HG02571 (cell line): ENCODE data around the gene RAB40C.

Experiments
- ATAC-seq: cut with Tn5 transposase; IDR thresholded peaks from one replicate; pipeline ENCODE4 v1.9.1; 2021; ENCODE audit warnings: mild to moderate bottlenecking, moderate library complexity; ENCODE audit not compliant: unreplicated experiment

The RAB40C gene

DNA sequence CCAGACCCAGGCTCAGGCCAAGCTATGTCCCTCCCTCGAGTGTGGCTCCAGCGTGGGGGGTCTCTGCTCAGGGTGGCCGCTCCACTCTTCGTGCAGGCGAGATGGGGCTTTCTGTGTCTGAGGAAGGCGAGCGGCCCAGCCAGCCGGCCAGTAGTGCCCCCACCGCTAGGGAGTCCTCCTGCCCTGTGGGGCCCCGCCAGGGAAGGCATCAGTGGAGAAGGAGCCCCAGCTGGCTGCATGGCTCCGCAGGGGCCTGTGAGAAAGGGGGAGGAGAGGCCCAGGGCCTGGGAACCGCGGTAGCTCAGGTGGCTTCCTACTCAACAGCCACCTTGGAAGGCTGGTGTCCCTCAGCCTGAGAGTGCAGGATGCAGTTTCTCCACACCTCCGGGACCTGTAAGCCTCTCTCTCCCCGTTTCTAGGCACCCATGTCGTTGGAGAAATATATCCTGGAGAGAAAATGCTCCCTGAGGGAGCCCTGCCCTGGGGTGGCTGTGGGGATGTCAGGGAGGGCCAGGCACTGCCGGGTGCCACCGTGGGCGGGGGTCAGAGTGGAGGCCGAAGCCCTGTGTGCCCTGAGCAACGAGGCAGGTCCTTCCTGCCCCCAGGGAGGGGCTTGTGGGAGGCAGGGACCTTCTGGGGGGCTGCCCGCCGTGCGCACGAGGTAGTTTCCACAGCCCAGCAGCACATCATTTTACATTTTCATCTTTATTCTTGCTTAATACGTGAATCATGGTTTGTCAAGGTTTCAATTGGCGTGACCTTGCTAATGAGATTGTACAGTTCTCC, 16.8 kb upstream of the RAB40C start:
- ATAC-seq: no peak

DNA sequence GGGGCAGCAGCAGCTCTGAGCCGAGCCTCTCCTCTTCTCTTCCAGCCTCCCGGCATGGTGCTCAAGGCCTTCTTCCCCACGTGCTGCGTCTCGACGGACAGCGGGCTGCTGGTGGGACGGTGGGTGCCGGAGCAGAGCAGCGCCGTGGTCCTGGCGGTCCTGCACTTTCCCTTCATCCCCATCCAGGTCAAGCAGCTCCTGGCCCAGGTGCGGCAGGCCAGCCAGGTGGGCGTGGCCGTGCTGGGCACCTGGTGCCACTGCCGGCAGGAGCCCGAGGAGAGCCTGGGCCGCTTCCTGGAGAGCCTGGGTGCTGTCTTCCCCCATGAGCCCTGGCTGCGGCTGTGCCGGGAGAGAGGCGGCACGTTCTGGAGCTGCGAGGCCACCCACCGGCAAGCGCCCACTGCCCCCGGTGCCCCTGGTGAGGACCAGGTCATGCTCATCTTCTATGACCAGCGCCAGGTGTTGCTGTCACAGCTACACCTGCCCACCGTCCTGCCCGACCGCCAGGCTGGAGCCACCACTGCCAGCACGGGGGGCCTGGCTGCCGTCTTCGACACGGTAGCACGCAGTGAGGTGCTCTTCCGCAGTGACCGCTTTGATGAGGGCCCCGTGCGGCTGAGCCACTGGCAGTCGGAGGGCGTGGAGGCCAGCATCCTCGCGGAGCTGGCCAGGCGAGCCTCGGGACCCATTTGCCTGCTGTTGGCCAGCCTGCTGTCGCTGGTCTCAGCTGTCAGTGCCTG, 15.7 kb upstream of the RAB40C start:
- ATAC-seq: no peak

DNA sequence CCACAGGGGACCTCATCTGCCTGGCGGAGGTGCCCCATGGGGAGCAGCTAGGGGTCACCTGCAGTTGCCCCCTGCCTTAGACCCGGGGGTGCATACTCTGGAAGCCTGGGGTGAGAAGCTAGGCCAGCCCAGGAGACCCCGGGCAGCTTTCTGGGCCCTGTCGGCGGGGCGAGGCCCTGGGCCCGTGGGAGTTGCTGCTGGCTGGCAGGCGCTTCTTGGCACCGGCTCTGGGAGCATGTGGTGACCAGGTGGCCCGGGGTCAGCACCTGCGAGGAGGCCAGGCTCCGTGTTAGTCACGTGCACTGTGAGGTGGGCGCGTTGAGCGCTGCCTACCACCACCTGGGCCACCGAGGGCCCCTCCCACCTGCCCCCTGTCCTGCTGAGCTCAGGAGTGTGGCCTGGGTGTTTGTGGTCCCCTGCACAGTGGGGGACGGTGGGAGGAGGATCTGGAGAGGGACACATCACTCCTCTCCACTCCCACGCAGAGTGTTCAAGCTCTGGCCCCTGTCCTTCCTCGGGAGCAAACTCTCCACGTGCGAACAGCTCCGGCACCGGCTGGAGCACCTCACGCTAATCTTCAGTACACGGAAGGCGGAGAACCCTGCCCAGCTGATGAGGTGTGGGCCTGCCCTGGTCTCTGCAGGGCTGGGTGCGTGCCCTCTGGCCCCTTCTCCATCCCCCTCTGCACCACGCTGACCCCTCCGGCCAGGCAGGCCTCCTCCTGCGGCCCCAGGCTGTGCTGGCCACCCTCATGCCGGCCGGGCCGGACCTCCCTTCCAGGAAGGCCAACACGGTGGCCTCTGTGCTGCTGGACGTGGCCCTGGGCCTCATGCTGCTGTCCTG, 14.3 kb upstream of the RAB40C start:
- ATAC-seq: no peak

DNA sequence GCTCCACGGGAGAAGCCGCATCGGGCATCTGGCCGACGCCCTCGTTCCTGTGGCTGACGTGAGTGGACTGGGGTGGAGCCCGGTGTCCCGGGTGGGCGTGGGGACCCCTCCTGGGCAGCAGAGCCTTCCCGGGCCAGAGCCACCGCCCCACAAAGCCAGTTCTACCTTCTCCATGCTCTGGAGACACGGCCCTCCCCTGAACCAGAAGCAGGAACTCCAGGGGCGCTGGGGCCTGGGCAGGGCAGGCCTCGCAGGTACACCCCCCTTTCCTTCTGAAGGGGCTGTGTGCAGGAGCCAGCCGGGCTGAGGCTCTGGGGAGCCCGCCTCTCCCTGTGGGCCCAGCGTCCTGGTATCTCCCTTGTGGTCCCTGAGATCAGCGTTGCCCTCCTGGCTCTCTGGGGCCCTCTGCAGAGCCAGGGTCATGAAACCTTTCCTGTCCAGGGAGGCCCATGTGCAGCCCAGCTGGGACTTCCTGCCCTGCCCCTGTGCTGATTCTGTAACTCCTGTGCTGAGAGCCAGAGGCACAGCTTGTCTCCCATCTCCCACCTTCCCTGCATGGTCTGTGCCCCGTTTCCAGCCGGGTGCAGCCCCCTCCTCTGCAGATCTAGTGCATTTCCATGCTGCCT, 13.6 kb upstream of the RAB40C start:
- no peak for ATAC-seq

DNA sequence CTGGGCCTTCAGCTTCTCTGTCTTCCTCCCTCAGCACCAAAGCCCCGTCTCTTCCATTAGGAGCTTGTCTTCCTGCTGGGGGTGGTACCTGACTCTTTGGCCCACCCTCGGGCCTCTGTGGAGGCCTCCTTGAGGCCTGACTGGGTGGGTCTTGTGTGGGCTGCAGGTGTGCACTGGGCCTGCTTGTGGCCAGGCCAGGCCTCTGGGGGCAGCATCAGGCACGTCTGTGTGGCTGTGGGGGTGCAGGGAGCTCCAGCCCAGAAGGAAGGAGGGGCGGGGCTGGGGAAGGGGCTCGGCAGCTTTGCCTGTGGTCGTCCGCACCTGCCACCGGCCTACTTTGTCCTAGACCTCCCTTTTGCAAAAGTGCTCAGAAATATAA, 13.1 kb upstream of the RAB40C start:
- ATAC-seq: no peak

DNA sequence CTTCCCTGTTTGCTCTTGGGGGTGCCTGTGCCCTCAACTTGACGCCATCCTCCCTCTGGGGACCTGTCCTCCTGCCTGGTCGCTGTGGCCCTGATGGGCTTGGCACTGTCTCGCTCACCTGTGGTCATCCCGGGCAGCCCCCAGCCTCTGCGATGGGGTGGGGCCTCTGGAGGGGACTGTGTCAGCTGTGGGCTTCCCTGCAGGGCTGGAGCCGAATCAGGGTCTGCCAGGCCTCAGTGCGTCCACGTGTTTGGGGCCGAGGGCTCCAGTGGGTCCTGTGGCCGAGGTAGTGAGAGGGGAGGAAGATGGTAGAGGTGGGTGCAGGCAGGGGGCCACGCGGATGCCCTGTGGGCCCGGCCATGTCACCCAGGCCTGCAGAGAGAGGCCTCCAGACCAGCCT, 12.1 kb upstream of the RAB40C start:
- ATAC-seq: no peak

DNA sequence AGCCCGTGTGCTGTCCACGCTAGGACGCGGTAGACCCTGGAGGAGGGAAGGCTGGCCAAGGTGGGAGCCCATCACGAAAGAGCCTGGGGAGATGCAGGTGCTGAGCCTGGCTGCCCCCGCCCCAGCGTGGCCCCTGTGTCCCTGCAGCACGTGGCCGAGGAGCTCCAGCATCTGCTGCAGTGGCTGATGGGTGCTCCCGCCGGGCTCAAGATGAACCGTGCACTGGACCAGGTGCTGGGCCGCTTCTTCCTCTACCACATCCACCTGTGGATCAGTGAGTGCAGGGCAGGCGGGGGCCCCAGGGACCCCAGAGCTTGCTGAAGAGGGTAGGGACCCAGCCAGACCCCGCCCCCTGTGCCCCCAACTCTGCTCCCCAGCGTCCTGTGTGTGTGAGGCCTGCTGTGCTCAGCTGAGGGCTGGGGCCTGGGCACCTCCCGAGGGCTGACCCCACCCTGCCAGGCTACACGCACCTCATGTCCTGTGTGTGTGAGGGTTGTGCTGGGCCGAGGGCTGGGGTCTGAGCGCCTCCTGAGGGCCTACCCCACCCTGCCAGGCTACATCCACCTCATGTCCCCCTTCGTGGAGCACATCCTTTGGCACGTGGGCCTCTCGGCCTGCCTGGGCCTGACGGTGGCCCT, 11.5 kb upstream of the RAB40C start:
- no peak for ATAC-seq

DNA sequence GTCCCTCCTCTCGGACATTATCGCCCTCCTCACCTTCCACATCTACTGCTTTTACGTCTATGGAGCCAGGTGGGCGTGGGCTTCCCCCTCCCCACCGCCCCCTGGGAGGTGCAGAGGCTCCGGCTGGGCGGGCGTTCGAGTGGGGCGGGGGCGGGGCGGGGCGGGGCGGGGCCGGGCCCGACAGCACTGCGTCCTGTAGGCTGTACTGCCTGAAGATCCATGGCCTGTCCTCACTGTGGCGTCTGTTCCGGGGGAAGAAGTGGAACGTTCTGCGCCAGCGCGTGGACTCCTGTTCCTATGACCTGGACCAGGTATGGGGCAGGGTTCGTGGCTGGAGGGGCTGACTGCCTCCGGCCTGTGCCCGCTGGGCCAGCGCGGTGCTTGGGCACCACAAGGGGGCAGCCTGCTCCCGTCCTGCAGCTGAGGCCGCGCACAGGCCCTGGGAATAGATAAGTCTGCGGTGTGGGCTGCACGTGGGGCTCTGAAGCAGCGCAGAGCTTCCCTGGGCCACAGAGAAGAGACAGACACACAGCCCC, 10.9 kb upstream of the RAB40C start:
- no peak for ATAC-seq

DNA sequence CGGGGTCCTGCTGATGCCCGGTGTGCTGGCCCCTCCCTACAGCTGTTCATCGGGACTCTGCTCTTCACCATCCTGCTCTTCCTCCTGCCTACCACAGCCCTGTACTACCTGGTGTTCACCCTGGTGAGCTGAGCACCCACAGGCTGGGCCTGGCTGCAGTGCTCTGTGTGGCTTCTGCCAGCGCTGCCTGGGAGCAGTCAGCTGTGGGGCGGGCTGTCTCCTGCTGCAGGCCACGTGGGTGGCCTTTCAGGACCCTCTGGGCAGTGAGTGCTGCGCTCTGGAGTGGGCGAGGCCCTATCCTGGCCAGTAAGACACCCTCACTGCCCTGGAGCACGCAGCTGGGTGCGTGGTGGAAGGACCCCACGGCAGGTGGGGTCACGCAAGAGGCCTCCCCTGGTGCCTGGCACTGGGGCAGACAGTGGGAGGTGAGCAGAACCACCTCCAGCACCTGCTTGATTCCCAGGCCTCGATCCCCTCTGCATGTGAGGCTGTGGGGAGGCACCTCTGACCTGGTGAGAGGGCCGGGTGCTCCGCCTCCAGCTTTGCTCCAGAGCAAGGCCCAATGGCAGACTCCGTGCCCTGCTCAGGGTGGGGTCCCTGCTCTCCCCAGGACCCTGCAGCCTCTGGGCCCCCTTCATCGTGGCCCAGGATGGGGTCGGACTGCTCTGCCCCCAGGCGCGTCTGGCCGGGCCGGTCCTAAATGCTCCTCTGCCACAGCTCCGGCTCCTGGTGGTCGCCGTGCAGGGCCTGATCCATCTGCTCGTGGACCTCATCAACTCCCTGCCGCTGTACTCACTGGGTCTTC, 9.5 kb upstream of the RAB40C start:
- no peak for ATAC-seq

DNA sequence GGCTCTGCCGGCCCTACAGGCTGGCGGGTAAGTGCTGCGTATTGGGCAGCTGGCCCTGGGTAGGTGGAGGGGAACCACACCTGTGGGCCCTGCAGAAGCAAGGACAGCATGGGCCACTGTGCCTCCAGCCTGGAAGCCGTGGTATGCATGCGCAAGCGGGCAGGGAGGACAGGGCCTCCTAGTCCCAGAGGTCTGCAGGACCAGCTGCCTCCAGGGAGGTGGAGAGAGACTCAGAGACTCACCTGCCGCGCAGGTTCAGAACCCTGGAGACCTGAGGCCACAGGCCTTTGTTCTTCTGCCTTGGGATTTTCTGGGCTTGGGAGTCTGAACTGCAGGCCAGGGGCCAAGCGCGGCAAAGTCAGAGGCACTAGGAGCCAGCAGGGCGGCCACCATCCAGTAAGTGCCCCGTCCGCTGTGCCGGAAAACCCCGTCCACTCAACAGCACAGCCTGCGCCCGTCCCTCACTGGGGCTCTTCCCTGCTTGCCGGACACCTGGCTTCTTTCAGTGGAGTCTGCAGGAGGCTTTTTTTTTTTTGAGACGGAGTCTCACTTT, 8.8 kb upstream of the RAB40C start:
- no peak for ATAC-seq

DNA sequence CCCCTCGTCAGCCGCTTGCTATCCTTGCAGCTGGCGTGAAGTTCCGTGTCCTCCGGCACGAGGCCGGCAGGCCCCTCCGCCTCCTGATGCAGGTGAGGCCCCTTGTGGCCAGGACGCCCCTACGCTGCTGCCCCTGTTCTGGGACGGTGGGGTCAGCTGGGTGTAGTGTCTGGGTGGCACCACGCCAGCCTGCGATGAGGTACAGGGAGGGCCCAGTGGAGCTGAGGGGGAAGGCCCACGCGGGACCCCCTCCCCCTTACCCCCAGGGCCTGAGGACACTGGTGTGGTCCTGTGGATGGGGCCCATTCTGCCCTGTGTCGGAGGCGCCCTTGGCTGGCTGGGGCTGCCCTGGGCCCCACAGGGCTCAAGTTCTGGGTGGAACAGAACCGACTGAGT, 7.7 kb upstream of the RAB40C start:
- ATAC-seq: no peak

DNA sequence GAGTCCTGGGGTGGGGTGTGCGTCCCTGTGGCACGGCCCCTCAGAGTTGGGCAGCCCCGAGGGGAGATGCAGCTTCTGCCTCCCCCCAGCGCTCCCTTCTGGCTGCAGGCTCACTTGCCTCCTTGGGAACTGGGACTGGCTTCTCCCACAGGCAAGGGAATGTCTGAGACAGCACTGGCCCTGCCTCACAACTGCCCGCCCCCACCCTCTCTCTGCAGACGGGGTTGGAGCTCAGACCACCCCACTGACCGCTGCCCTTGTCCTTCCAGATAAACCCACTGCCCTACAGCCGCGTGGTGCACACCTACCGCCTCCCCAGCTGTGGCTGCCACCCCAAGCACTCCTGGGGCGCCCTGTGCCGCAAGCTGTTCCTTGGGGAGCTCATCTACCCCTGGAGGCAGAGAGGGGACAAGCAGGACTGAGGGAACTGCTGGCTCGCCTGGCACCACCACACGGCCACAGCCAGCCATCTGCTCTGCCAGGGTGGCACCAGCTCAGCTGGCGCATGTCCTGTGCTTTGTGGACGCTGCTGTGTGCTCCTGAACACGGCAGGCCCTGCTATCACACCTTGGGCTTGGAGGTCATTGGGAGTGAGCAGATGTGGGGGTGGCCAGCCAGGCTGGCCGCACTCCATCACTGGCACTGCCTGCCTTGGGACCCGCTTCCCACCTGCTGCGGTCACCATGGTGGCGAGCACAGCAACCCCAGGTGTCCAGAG, 7.1 kb upstream of the RAB40C start:
- ATAC-seq: no peak

DNA sequence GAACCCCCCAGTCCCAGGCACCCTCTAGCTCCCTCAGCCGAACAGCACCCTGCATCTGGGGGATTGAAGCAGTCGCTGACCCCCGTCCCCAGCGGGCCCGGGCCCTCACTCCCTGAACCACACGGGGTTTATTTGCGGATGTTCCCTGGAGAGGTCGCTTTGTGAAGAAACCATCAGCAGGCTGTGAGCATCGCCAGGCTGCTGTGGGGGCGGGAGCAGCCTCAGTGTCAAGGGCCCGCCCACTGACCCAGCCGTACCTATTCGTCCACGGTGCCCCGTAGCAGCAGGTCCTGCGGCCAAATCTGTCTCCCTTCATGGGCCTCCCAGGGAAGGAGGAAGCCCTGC, 6.4 kb upstream of the RAB40C start:
- no peak for ATAC-seq

DNA sequence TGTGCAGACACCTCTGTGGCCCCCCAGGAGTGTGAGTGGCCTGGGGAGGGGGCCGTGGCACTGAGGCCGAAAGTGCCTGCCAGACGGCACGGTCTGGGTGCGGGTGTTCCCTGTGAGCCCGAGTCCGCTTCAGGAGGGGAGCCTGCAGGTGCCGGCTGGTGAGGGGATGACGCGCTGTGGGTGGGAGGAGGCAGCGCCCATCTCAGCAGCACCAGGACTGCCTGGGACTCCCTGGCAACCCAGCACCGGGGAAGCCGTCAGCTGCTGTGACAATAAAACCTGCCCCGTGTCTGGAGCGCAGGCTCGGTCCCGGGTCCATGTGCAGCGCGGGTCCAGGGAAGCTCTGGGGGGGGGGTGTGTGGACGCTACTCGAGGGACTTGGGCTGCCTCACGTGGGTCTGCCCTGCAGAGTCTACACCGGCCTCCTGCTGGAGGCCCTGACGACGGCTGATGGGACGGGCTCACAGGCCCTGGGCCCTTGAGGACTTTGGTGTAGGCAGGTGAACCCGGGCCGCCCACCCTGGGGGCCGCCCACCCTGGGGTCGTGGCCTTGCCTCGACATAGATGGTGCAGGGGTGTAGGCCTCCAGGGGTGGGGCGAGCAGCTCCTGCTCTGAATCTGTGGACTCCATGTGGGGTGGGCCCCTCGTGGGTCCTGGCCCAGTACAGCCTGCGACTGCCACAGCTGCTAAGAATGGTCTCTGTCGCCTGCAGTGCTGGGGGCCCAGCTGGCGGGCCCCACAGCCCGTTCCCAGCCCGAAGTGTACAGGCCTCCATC, 5.9 kb upstream of the RAB40C start:
- no peak for ATAC-seq

DNA sequence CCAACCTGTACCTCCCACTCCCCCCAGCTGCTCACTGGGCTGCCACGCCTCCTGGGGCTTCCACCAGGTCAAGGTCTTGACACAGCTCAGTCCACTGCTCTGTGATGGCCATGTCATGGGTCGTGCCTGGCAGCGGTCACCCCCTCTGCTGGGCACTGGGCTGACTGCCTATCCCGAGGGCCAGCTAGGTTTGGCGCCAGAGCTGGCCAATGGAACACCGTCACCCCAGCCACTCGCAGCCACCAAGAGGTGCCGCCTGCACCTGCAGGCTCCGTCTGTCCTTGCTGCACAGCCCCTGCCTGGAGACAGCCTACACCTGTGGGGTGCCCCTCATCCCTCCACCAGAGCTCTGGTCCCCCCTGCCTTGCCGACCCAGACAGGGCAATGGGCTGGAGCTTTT, 4.5 kb upstream of the RAB40C start:
- ATAC-seq: no peak

DNA sequence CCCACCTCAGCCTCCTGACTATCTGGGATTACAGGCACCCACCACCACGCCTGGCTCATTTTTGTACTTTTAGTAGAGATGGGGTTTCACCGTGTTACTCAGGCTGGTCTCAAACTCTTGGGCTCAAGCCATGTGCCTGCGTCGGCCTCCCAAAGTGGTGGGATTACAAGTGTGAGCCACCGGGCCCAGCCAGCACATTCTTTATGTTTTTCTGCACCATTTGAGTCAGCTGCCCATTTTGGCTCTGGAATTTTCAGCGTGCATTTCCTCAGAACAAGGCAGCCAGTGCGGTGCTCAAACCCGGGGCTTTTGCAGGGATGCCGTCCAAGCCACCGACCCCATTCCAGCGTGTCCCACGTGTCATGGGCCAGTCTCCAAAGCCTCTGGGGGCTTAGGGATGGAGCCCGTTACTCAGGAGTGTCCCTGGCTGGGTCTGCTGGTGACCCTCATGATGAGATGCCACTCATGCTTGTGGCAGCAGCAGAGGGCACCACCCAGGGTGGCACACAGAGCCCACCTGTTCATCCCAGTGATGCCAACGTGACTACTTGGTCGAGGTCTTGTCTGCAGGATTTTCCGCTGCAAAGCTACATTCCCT, 3.7 kb upstream of the RAB40C start:
- ATAC-seq: no peak
